ENCODE data around the gene NFE2L1.

DNA sequence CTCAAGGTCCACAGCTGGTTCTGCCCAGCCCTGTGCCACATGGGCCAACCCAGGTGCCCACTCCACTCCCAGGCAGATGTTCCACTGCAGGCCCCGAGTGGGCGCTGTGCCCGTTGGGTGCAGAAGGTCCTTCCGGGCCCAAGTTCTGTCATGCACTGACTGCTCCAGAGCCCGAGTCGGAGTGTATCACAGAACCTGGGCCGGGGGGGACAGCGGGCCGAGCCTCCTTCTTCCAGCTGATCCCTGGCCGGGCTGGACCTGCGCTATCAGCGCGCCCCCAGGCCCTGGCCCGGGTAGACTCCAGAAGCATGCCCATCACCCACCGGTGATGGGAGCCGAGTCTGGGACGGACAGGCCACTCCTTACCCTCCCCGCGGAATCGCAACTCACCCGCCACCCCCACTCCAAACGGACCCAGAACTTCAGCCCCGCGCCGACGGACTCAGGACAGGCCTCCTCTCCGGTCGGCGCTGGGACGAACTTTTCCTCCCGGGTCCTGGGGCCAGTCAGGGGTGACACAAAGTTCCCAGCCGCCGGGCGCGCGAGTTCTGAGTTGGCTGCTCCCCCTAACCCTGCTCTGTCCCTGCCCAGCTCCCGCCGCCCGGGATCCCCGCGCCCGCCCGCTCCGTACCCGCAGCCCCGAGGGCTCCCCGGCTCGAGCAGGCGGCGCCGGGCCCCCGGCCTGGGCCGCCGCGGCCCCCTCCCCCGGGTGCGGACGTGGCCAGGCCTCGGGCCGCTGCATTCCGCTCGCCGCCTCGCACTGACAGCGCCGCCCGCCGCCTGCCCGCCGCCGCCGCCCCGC lies 10.9 kb upstream of the NFE2L1 start, which contains the start of gene COPZ2:
- TF ChIP-seq GATA2 (IDR thresholded peaks at IDR 0.05; ENCODE audit: low read depth, low read length) (no peak), GATA3 (IDR thresholded peaks at IDR 0.05; ENCODE audit: low read depth, low read length) (no peak)
